HG02981 (cell line): ENCODE results near the gene FBP2.
"Not testable (repeated sequence)": the region's sequence is repeated elsewhere in the genome, so short reads cannot be mapped to it uniquely, and the experiment has no call there.

Experiments
- ATAC-seq: cut with Tn5 transposase; IDR thresholded peaks from one replicate; pipeline ENCODE4 v1.9.1; 2021; ENCODE audit warnings: mild to moderate bottlenecking, moderate library complexity; ENCODE audit not compliant: unreplicated experiment

The FBP2 gene

DNA sequence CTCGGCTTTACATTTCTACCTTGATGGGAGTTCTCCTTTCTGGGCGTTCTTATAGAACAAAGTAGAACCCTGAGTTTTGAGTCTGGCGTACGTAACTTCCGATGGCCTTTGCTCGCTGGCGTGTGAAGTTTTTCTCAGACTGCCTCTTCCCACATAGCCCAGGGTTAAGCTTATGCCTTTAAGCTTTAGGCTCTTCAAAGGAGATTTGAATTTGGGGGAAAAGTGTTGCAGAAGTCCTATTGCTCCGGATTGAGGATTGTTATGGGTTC lies 13.7 kb upstream of the FBP2 start:
- ATAC-seq = no peak

- no peak for ATAC-seq
These were observed 13.2 kb upstream of the FBP2 start for GRCh38 chr9:94606646-94607422.

- ATAC-seq = no peak
These were observed 9.9 kb upstream of the FBP2 start for GRCh38 chr9:94603259-94604160.

DNA sequence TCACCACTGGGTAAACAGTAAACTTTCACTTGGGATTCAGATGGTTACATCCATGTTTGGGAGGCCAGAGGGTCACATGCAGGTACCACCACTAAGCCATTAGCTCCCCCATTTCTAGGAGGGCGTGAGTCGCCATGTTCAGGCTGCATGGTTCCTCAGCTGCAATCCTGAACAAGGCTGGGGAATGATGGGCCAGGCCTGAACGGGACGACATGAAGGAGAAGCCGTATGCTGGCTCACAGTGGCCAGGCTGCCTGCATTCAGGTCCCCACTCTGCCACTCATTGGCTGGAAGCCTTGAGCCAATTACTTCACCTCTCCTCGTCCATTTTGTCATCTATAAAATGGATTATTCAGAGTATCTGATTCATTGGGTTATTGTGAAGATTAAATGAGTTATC lies 9.0 kb upstream of the FBP2 start:
- ATAC-seq = no peak

GRCh38 chr9:94600715-94601114 lies 7.1 kb upstream of the FBP2 start:
- ATAC-seq = no peak

DNA sequence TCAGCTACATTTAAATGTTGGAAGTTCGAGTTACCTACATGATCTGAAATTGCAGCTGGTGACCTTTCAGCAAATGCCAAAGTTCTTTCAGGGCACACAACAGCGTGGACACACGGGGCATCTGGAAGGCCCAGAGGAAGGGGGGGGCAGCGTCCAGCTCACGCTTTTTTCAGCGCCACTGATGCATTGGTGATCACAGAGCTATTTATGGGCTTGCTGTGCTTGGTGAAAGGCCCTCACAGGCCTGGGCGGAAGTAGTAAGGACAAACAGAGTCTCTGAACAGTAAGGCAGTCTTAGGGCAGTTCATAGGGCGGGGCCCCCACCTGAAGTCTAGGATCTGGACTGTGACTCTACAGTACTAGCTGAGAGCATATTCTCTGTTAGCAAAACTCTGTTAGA lies 6.6 kb upstream of the FBP2 start:
- ATAC-seq = no peak

- no peak for ATAC-seq
These were observed 5.5 kb upstream of the FBP2 start for GRCh38 chr9:94599102-94599501.

DNA sequence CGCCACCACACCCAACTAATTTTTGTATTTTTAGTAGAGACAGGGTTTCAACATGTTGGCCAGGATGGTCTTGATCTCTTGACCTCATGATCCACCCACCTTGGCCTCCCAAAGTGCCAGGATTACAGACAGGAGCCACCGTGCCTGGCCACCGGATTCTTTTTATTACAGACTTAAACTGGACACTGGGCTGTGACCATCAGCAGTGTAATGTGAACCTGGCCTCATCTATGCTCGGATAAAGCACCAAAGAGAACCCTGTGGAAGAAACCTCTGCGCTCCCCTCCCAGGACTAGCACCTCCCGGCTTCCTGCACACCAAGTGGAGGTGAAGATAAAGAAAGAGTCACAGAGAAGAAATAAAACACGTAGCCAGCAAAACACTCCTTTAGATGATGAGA lies 941 bp downstream of the FBP2 start:
- not testable (repeated sequence) for ATAC-seq

GRCh38 chr9:94591876-94592275 lies 1.7 kb downstream of the FBP2 start:
- no peak for ATAC-seq

GRCh38 chr9:94591046-94591545 lies 2.5 kb downstream of the FBP2 start:
- not testable (repeated sequence) for ATAC-seq

DNA sequence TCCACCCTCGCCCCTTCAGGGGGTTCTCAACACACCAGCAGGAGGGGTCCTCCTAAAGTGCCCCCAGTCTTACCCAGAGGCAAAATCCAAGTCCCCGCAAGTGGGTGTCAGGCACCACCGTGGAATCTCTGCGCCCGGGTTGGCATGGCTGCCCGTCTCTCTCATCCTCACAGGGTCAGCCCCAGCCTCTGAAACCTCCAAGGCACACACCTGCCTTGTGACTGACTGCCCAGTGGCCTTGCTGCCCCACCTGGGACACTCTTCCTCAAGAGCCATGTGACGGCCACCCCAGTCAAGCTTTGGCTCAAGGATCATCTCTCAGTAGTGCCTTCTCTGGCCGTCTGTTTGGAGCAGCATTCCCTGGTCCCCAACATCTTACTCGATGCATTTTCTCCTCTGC lies 4.9 kb downstream of the FBP2 start:
- ATAC-seq = no peak

- no peak for ATAC-seq
These were observed 6.8 kb downstream of the FBP2 start for GRCh38 chr9:94586814-94587213.

GRCh38 chr9:94586316-94586715 lies 7.3 kb downstream of the FBP2 start:
- no peak for ATAC-seq

DNA sequence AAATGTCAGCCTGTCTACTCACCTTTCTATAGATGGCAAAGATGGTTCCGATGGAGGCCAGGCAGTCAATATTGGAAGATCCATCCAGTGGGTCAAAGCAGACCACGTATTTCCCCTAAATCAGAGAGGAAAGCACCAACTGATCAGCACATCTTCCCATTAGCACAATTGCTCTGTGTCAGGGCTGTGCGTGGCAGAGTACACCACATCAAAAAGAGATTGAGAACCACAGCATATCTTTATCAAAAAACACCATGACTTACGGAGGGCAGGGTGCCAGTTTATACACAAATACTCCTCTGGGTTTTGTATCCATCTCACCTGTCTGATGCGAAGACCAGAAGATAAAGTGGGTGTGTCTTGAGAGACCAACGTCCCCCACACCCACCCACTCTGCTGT lies 9.1 kb downstream of the FBP2 start:
- ATAC-seq = no peak

GRCh38 chr9:94581728-94582127 lies 11.9 kb downstream of the FBP2 start:
- ATAC-seq = no peak

- no peak for ATAC-seq
These were observed 16.1 kb downstream of the FBP2 start for GRCh38 chr9:94577571-94577970.

- no peak for ATAC-seq
These were observed 16.6 kb downstream of the FBP2 start for GRCh38 chr9:94577036-94577435.

DNA sequence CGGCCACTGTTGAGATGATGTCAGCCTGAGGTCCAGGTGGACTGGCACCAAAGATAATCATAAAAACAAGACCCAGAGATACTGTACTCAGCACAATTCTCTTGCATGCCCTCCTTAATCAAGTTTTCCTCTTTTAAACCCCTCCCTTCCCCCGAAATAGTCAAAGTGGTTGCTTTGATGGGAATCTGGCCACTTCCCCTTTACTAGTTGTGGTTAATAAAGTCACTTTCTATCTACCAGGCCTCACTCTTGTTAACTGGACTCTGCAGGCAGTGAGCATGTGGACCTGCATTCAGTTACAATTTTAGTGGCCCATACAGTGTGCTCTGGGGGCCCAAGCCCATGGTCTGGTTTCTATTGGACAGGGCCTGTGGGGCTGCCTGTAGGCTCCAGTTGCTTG lies 17.5 kb downstream of the FBP2 start:
- ATAC-seq = no peak

DNA sequence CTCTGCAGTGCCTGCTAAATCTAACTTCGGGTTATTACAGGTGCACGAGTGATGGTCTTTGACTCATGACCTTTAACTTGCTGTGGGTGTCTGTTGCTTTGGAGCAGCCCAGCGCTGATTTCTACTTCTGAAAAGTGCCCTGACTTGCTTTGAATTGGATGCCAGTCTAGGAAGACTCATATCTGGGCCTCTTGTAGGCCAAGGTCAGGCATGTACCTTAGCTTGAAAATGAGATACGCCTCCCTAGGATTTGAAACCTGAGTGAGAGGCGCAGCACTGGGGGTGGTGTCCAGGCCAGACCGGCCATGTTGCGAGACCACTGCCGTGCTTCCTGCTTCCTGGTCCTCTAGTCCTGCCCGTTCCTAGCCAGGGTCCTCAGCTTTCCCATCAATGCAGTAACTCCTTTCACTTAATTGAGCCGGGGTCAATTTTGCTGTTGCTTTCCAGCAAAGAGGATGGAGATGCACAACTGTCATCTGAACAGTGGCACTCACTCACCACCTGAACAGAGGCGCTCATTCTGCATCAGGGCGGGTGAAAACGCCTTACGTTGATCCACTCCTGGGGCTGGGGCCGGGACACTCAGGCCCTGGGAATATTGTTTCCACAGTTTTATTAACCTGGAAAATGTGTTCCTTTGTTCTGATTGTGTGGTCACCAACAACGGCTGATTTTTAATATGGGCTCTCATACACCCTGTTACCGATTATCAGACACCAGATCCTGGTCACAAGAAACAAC lies 24.5 kb downstream of the FBP2 start:
- ATAC-seq = no peak

- ATAC-seq = no peak
These were observed 25.3 kb downstream of the FBP2 start for GRCh38 chr9:94568250-94568889.

DNA sequence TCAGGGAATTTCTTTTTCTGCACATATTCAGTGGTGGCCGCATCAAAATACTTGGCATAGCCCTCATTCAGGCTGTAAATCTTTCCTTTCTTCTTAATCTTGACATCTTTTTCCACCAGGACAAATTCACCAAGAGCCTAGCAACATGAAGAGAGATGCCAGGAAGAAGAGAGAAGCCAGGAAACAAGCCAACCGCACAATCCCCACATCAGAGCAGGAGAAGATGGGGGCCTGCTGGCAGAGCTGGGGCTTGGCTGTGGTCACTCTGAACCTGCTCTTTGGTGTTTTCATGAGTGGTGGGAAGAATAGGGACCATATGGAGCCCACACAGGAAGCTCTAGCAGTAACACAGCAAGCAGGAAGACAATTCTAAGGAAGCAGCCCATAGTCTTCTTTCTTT lies 26.4 kb downstream of the FBP2 start:
- no peak for ATAC-seq
